ENCODE measurements around the gene IPO4. TPM values are rescaled to one million over a fixed set of nuclear protein-coding genes. Genes with fewer than 3 reads are reported as not detected.
A peak's percentile ranks its signal among the peaks of the same experiment; 100 is the strongest.

The IPO4 gene
- total and polyA plus RNA-seq, 9 donors: 5.6 to 50.9 (median 33.5) TPM

DNA sequence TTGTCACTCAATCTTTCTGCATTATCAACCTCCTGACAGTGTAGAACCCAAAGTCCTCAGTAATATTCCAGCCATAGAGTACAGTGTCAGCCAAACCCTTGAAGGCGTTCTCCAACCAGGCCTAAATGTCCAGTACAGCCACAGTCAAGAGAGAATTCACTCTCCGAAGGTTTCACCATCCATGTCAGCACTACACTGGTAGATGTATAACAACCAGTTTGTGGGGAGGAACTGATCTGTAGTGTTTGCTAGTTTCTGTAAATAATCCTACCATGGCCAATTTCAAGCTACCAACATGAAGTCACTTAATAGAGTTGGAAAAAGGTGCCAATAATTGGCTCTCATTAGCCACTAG lies 27.7 kb upstream of the IPO4 start:
- intact Hi-C loops (cut with DNase I): no loop called here
- DNase-seq: no peak
- peak overlapping the region in 1 of 2 donors; percentile 24 for H3K27ac ChIP-seq
- H3K4me3 ChIP-seq: peak overlapping the region; percentile 77
- TF ChIP-seq EP300 (IDR thresholded peaks at IDR 0.05): no peak
- TF ChIP-seq, protein P1, sequence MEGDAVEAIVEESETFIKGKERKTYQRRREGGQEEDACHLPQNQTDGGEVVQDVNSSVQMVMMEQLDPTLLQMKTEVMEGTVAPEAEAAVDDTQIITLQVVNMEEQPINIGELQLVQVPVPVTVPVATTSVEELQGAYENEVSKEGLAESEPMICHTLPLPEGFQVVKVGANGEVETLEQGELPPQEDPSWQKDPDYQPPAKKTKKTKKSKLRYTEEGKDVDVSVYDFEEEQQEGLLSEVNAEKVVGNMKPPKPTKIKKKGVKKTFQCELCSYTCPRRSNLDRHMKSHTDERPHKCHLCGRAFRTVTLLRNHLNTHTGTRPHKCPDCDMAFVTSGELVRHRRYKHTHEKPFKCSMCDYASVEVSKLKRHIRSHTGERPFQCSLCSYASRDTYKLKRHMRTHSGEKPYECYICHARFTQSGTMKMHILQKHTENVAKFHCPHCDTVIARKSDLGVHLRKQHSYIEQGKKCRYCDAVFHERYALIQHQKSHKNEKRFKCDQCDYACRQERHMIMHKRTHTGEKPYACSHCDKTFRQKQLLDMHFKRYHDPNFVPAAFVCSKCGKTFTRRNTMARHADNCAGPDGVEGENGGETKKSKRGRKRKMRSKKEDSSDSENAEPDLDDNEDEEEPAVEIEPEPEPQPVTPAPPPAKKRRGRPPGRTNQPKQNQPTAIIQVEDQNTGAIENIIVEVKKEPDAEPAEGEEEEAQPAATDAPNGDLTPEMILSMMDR (IDR thresholded peaks at IDR 0.05): no peak
- no peak for TF ChIP-seq POLR2A (IDR thresholded peaks at IDR 0.05)
- no peaks in the 10 kb centered on the region for H3K36me3 ChIP-seq
- 86 to 94% (median 88%) methylated on average over 2 of the region's 2 CpGs for WGBS, 3 donors
- H3K9me3 ChIP-seq: no peaks in the 10 kb centered on the region
- no peaks in the 10 kb centered on the region for H3K27me3 ChIP-seq
- peaks cover 2% of the 10 kb centered on the region for H3K4me1 ChIP-seq (ENCODE audit: insufficient read depth)

DNA sequence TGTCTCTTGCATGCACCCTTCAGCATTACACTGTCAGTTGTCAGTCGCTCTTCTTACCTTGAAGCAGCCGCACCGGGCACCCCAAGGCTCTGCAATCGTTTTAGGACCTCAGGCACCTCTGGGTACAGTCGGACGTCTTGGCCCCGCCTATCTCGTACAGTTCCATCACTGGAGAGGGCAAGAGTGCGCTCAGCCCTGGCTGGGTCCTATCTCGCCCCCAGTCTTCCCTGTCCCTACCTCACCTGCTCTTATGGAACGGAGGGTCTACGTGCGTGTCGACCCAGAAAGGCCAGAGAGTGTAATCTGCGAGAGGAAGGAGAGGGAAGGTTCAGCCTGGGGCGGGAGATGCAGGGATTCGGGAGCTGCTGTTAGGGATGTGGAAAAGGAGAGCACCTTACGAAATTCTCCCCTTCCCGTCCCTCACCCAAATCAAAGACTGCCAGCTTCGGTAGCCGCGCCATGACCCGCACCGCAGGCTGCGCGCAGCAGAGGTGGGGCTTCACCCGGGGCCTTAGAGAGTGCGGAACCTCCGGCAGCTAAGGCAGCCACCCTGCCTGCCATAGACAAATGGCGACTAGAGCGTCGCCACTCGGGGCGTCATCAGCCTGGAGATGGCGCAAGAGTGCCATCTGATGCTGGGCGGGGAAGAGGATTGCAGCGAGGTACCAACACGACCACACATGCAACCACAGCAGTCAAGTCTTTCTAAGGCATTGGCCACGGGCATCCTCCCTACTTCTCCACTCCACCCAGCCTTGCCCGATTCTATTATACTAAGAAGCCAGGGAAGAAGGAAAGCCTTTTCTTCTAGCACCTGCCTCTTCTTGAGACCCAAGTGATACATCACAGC lies 27.1 kb upstream of the IPO4 start, which contains the start of gene MDP1:
Gene MDP1, minus strand, starts transcription at position 572 of the 850 bp plus-strand sequence. Its CDS starts 111 bp downstream, at position 461.
- intact Hi-C loops (cut with DNase I): no loop called here
- Histone ChIP-seq H3K36me3 (no peaks in the 10 kb centered on the region), H3K9me3 (no peaks in the 10 kb centered on the region), H3K4me3 (peak within 1 kb of the TSS; percentile 77), H3K4me1 (ENCODE audit: insufficient read depth) (peaks cover 2% of the 10 kb centered on the region), H3K27me3 (no peaks in the 10 kb centered on the region), H3K27ac (peak within 1 kb of the TSS in 1 of 2 donors; percentile 79)
- 0 to 1% (median 0%) methylated on average over 40 of the region's 40 CpGs for WGBS, 3 donors
- DNase-seq: peak; percentile 77 to 87 (median 84)
- peak; percentile 70 for TF ChIP-seq POLR2A (IDR thresholded peaks at IDR 0.05)
- TF ChIP-seq EP300 (IDR thresholded peaks at IDR 0.05): no peak
- TF ChIP-seq, protein P1 (IDR thresholded peaks at IDR 0.05): peak in 2 of 3 donors; percentile 20 to 61

DNA sequence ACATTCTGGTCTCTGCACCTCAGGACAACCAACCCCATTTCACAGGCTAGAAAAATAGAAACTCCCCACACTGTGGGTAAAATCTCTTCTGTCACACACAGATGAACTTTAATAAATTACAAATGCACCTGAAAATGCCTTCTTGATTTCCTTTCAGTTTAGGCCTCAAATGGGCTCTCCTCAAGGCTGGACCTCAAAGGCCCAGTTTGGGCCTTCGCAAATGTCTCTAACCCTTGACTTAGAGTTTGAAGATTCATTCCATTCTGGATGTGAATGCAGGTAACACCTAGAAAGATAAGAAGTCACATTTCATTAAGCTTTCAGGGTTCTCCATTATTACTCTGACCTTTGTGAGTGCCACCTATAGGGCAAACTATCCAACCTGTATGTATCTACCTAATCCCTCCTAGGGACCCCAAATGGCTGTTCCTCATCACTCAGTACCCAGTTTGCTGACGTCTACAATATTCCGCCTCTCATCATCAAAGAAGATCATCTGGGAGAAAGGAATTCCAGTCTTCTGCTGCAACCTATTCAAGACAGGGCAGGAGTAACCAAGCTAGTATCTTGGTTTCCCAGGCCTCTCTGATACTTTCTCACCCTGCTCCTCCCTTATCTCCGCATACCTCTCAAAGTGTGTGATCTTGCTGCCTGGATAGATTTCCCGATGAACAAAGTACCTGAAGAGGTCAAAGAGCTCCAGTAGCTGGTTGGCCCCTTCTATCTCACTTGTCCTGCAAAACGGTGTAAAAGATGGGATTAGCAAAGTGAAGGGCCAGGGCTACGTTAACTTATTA lies 25.4 kb upstream of the IPO4 start:
- TF ChIP-seq POLR2A (IDR thresholded peaks at IDR 0.05): no peak
- TF ChIP-seq, protein P1 (IDR thresholded peaks at IDR 0.05): no peak
- no peak for TF ChIP-seq EP300 (IDR thresholded peaks at IDR 0.05)
- DNase-seq: no peak
- Histone ChIP-seq H3K27me3 (no peaks in the 10 kb centered on the region), H3K4me3 (no peak overlapping the region), H3K9me3 (no peaks in the 10 kb centered on the region), H3K36me3 (no peaks in the 10 kb centered on the region), H3K4me1 (ENCODE audit: insufficient read depth) (peaks cover 2% of the 10 kb centered on the region), H3K27ac (peak overlapping the region in 1 of 2 donors; percentile 86)
- WGBS, 3 donors: 85 to 89% (median 88%) methylated on average over 7 of the region's 7 CpGs
- intact Hi-C loops (cut with DNase I): no loop called here

Data from ovary (tissue), 9 donors.